ENCODE results near the gene CPT2. TPM values are rescaled to one million over a fixed set of nuclear protein-coding genes. Genes with fewer than 3 reads are reported as not detected.

CPT2 gene
- total RNA-seq, 4 donors from 2014 or later = 20.0 to 37.3 (median 27.1) TPM

DNA sequence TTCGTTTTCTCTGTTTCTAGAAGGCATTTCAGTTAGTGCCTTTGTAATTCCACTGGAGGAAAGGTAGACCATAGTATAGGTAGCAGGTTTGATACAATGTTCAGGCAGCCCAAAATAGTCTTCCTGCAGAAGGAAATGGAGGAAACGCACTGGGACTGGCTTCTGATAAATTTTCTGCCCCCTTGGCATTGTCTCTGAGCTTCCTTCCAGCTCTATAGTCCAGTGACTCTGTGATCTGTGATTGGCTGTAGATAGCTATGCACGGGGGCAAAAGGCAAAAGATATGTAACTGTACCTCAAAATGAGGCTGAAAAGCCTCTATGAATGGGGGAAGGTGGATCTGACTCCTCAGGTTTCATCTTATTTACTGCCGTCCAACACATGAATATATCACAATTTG lies 47.5 kb downstream of the CPT2 start:
- no peak overlapping the region for H3K27ac ChIP-seq
- WGBS, 2 donors = 63 to 75% methylated on average over 4 of the region's 4 CpGs

DNA sequence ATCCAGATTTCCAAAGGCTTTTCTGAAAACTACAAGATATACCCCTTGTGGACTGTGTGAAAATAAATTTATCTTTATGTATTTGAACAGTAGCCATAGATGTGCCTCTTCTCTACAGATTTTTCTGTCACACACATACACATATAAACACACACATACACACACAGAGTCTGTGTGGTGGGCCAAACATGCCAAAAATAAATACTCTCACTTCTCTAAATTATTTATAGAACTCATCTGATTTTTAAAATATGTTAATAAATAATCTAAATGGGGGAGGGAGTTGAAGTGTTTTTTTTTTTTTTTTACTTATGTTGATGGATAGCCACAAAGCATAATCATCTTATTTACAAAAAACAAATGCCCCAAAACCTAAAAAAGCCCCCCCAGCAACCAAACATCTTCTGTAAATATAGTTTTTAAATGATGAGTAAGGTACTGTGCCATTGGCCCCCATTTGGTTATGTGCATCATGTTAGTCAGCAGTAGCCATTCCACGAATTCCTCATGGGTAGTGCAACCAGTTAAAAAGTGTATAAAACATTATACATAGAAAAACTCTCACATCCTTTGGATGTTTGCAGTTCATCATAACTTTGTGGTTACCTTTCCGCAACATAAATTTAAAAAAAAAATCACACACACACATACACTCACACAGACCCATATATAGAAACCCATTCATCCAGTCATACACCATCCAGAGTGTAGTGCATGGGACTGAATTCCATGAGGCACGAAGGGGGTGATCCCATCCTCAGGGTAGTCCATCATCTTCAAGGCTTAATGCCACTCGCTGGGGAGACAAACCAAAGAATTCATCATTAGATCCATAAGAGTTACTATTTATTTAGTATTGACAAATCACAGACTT lies 49.9 kb downstream of the CPT2 start:
- peaks cover 0 to 32% (median 8%) of the 10 kb centered on the region in 3 donors for H3K36me3 ChIP-seq
- H3K27me3 ChIP-seq = no peaks in the 10 kb centered on the region
- no peak overlapping the region for H3K27ac ChIP-seq
- H3K4me1 ChIP-seq = no peaks in the 10 kb centered on the region
- no peaks in the 10 kb centered on the region for H3K9me3 ChIP-seq
- WGBS, 2 donors = 66 to 88% methylated on average over 4 of the region's 4 CpGs
- no peak overlapping the region for H3K4me3 ChIP-seq
- DNase-seq = no peak
- intact Hi-C loops (cut with DNase I) = no loop called here
- TF ChIP-seq, protein P1, sequence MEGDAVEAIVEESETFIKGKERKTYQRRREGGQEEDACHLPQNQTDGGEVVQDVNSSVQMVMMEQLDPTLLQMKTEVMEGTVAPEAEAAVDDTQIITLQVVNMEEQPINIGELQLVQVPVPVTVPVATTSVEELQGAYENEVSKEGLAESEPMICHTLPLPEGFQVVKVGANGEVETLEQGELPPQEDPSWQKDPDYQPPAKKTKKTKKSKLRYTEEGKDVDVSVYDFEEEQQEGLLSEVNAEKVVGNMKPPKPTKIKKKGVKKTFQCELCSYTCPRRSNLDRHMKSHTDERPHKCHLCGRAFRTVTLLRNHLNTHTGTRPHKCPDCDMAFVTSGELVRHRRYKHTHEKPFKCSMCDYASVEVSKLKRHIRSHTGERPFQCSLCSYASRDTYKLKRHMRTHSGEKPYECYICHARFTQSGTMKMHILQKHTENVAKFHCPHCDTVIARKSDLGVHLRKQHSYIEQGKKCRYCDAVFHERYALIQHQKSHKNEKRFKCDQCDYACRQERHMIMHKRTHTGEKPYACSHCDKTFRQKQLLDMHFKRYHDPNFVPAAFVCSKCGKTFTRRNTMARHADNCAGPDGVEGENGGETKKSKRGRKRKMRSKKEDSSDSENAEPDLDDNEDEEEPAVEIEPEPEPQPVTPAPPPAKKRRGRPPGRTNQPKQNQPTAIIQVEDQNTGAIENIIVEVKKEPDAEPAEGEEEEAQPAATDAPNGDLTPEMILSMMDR (IDR thresholded peaks at IDR 0.05) = no peak
- TF ChIP-seq POLR2A (IDR thresholded peaks at IDR 0.05) = no peak

More for the DNA sequence above, 47.5 kb downstream of the CPT2 start:
- Histone ChIP-seq H3K4me3 (no peak overlapping the region), H3K36me3 (peaks cover 0 to 14% (median 0%) of the 10 kb centered on the region in 3 donors), H3K4me1 (peaks cover 0 to 3% (median under 1%) of the 10 kb centered on the region in 3 donors), H3K27me3 (no peaks in the 10 kb centered on the region), H3K9me3 (no peaks in the 10 kb centered on the region)
- no peak for TF ChIP-seq POLR2A (IDR thresholded peaks at IDR 0.05)
- TF ChIP-seq, protein P1 (IDR thresholded peaks at IDR 0.05) = no peak
- intact Hi-C loops (cut with DNase I) = no loop called here
- DNase-seq = no peak

DNA sequence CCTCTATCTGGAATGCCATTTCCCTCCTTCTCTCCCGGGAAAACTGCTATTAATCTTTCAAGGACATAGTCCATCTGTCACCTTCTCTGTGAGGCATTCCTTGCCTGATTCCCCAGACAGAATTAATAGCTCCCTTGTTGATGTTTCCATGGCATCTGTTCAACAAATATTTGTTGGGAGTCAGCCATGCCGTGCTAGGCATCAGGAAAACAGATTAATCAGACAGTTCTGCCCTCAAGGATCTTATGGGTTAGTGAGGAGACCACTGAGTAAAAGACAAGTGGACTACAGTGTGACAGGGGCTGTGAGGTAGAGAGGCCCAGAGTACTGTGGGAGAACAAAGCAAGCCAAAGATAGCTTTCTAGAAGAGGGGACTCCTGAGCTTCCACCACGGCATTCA lies 53.1 kb downstream of the CPT2 start:
- H3K4me3 ChIP-seq = no peak overlapping the region
- H3K27ac ChIP-seq = no peak overlapping the region
- TF ChIP-seq POLR2A (IDR thresholded peaks at IDR 0.05) = no peak
- TF ChIP-seq, protein P1 (IDR thresholded peaks at IDR 0.05) = no peak
- intact Hi-C loops (cut with DNase I) = no loop called here
- H3K9me3 ChIP-seq = no peaks in the 10 kb centered on the region
- no peaks in the 10 kb centered on the region for H3K4me1 ChIP-seq
- peaks cover 0 to 34% (median 8%) of the 10 kb centered on the region in 3 donors for H3K36me3 ChIP-seq
- H3K27me3 ChIP-seq = no peaks in the 10 kb centered on the region
- DNase-seq = no peak
- WGBS, 2 donors = 51 to 52% methylated on average over 3 of the region's 3 CpGs

DNA sequence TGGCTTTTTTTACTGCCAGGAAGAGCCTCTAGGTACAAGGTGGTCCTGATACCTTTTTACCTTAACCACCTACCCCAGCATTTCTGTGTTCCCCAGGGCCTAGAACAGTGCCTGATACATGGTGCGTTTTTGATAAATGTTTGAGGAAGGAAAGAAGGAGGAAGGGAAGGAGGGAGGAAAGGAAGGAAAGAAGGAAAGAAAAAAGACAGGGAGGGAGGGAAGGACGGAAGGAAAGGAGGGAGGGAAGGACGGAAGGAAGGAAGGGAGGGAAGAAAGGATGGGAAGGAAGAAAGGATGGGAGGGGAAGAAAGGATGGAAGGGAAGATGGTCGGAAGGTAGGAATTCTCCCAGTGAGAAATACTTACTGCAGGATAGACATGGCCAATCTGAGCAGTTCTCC lies 53.7 kb downstream of the CPT2 start:
- intact Hi-C loops (cut with DNase I) = no loop called here
- 90 to 95% methylated on average over 4 of the region's 4 CpGs for WGBS, 2 donors

More for the DNA sequence above, 53.7 kb downstream of the CPT2 start:
- Histone ChIP-seq H3K4me3 (no peak overlapping the region), H3K9me3 (no peaks in the 10 kb centered on the region), H3K4me1 (no peaks in the 10 kb centered on the region), H3K36me3 (peaks cover 0 to 40% (median 8%) of the 10 kb centered on the region in 3 donors), H3K27me3 (no peaks in the 10 kb centered on the region), H3K27ac (no peak overlapping the region)
- TF ChIP-seq, protein P1 (IDR thresholded peaks at IDR 0.05) = no peak
- TF ChIP-seq POLR2A (IDR thresholded peaks at IDR 0.05) = no peak
- no peak for DNase-seq

Data from esophagus squamous epithelium (tissue), 5 donors.